Neural progenitor cell (in vitro differentiated cells): ENCODE data around the gene MDM4. TPM values are rescaled to one million over a fixed set of nuclear protein-coding genes. Genes with fewer than 3 reads are reported as not detected.

ENCODE experiments used
- DNase-seq: peaks from one replicate; pipeline ENCODE4 v3.0.0-alpha.2; 2016; ENCODE audit warnings: low spot score
- H2AFZ ChIP-seq: fragments of 200-600 bp; sonication (generic); replicated peaks from 2 replicates; pipeline ENCODE4 v1.6.1; 2016; ENCODE audit warnings: antibody characterized with exemption
- H3F3A ChIP-seq: fragments of 200-600 bp; sonication (generic); 2 replicates; pipeline ENCODE4 v1.6.1; 2016; ENCODE audit warnings: antibody characterized with exemption, low read depth
- H3K27ac ChIP-seq: fragments of 200-600 bp; sonication (generic); 2 replicates; pipeline ENCODE4 v1.5.1; 2016; ENCODE audit warnings: mild to moderate bottlenecking
- H3K27me3 ChIP-seq: fragments of 200-600 bp; sonication (generic); 2 replicates; pipeline ENCODE4 v1.6.1; 2016; ENCODE audit warnings: mild to moderate bottlenecking, moderate library complexity
- H3K36me3 ChIP-seq: fragments of 200-600 bp; sonication (generic); 2 replicates; pipeline ENCODE4 v1.5.1; 2016
- H3K4me1 ChIP-seq: fragments of 200-600 bp; sonication (generic); 2 replicates; pipeline ENCODE4 v1.6.1; 2016; ENCODE audit warnings: mixed run types
- H3K4me2 ChIP-seq: fragments of 200-600 bp; sonication (generic); 2 replicates; pipeline ENCODE4 v1.6.1; 2016
- H3K4me3 ChIP-seq: fragments of 200-600 bp; sonication (generic); 2 replicates; pipeline ENCODE4 v1.5.1; 2016
- H3K79me2 ChIP-seq: fragments of 200-600 bp; sonication (generic); 2 replicates; pipeline ENCODE4 v1.6.1; 2016; ENCODE audit warnings: low read depth
- H3K9ac ChIP-seq: fragments of 200-600 bp; sonication (generic); 2 replicates; pipeline ENCODE4 v1.6.1; 2016
- H3K9me3 ChIP-seq: fragments of 200-600 bp; sonication (generic); 2 replicates; pipeline ENCODE4 v1.5.1; 2016; ENCODE audit warnings: low read depth
- H4K20me1 ChIP-seq: fragments of 200-600 bp; sonication (generic); 2 replicates; pipeline ENCODE4 v1.6.1; 2016; ENCODE audit warnings: low read depth
- H3K27ac Mint-ChIP-seq: 3 replicates; pipeline ENCODE4 v1.8.0; 2021; ENCODE audit warnings: mixed read lengths
- H3K27me3 Mint-ChIP-seq: 2 replicates; pipeline ENCODE4 v1.8.0; 2022; ENCODE audit warnings: low read depth, mild to moderate bottlenecking, inconsistent platforms, moderate library complexity, mixed read lengths; ENCODE audit not compliant: insufficient read depth
- H3K36me3 Mint-ChIP-seq: 3 replicates; pipeline ENCODE4 v1.8.0; 2021; ENCODE audit warnings: mixed read lengths
- H3K4me1 Mint-ChIP-seq: 3 replicates; pipeline ENCODE4 v1.8.0; 2021; ENCODE audit warnings: mixed read lengths
- H3K4me3 Mint-ChIP-seq: 3 replicates; pipeline ENCODE4 v1.8.0; 2021; ENCODE audit warnings: mild to moderate bottlenecking, moderate library complexity, mixed read lengths
- H3K9me3 Mint-ChIP-seq: 3 replicates; pipeline ENCODE4 v1.8.0; 2020; ENCODE audit warnings: mixed read lengths
- CTCF ChIP-seq: fragments of 200-600 bp; sonication (generic); IDR thresholded peaks from 2 replicates; pipeline ENCODE4 v1.5.1; 2017; ENCODE audit warnings: antibody characterized with exemption, mild to moderate bottlenecking
- EZH2 ChIP-seq: fragments of 200-600 bp; sonication (generic); IDR thresholded peaks from 2 replicates; pipeline ENCODE4 v1.6.1; 2017; ENCODE audit warnings: antibody characterized with exemption, mild to moderate bottlenecking, moderate library complexity
- EZH2phosphoT487 ChIP-seq: fragments of 200-600 bp; sonication (generic); IDR thresholded peaks from 2 replicates; pipeline ENCODE4 v1.6.1; 2017; ENCODE audit warnings: antibody characterized with exemption
- total RNA-seq: library from RNA; depleted of rRNA; stranded (reverse); fragments of >200 nt; gene quantifications from 2 replicates; pipeline ENCODE4 v1.2.3, GENCODE V29; 2015; ENCODE audit warnings: low replicate concordance

The MDM4 gene
- total RNA-seq, 1 donor from 2014 or later: 72.9 TPM

DNA sequence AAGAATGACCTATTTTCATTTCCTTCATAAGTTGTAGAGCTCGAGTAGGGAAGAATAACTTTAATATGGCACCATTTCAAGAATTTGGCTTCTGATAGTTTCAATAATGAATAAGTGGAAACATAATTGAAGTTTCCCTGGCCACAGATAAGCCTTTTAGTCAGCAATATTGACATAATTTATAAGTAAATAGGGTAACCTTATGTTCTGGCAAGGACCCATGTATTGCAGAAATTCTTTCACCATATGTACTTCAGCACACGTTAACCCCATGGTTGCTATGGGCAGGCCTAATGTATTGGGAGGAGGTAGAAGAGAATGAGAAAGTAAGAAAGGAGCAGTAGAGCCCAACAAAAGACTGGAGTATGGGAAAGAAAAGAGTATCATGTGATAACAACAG, 25.4 kb downstream of the MDM4 start:
- Histone ChIP-seq H3K9me3 (no peaks in the 10 kb centered on the region), H3K79me2 (no peaks in the 10 kb centered on the region), H3K27me3 (no peaks in the 10 kb centered on the region), H3K4me3 (no peak overlapping the region), H3K36me3 (peaks cover 12% of the 10 kb centered on the region), H3K27ac (no peak overlapping the region), H3K9ac (no peak overlapping the region), H4K20me1 (peaks cover 10% of the 10 kb centered on the region), H3K4me1 (no peaks in the 10 kb centered on the region), H3F3A (peaks cover 8% of the 10 kb centered on the region), H3K4me2 (no peak overlapping the region), H2AFZ (no peak overlapping the region)
- H3K4me3 Mint-ChIP-seq: no peak overlapping the region
- H3K4me1 Mint-ChIP-seq: no peaks in the 10 kb centered on the region
- H3K36me3 Mint-ChIP-seq: peaks cover 46% of the 10 kb centered on the region
- TF ChIP-seq CTCF (no peak), EZH2 (no peak), EZH2phosphoT487 (no peak)
- H3K27me3 Mint-ChIP-seq: no peaks in the 10 kb centered on the region
- H3K9me3 Mint-ChIP-seq: no peaks in the 10 kb centered on the region
- H3K27ac Mint-ChIP-seq: no peak overlapping the region
- no peak for DNase-seq

DNA sequence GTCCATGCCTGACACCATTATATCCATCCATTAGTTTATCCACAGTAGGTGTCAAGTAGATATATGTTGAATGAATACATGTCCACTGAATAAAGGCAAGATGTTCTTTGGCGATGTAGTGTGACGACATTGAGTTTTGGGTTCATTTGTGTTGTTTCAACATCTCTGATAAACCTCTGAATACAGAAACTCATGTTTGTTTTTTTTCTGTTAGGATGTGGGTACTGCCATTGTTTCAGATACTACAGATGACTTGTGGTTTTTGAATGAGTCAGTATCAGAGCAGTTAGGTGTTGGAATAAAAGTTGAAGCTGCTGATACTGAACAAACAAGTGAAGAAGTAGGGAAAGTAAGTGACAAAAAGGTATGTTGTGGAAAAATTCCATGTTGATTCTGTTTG, 28.1 kb downstream of the MDM4 start:
- H3K4me3 Mint-ChIP-seq: no peak overlapping the region
- no peaks in the 10 kb centered on the region for H3K9me3 Mint-ChIP-seq
- H3K36me3 Mint-ChIP-seq: peaks cover 50% of the 10 kb centered on the region
- H3K4me1 Mint-ChIP-seq: no peaks in the 10 kb centered on the region
- Histone ChIP-seq H4K20me1 (peaks cover 10% of the 10 kb centered on the region), H3K4me3 (no peak overlapping the region), H3K27me3 (no peaks in the 10 kb centered on the region), H3K79me2 (no peaks in the 10 kb centered on the region), H3K9me3 (no peaks in the 10 kb centered on the region), H3F3A (peaks cover 8% of the 10 kb centered on the region), H3K27ac (no peak overlapping the region), H3K4me2 (no peak overlapping the region), H3K4me1 (no peaks in the 10 kb centered on the region), H2AFZ (no peak overlapping the region), H3K36me3 (peaks cover 11% of the 10 kb centered on the region), H3K9ac (no peak overlapping the region)
- H3K27me3 Mint-ChIP-seq: no peaks in the 10 kb centered on the region
- H3K27ac Mint-ChIP-seq: no peak overlapping the region
- no peak for TF ChIP-seq EZH2
- no peak for TF ChIP-seq EZH2phosphoT487
- no peak for TF ChIP-seq CTCF
- no peak for DNase-seq

- Histone ChIP-seq H4K20me1 (peaks cover 10% of the 10 kb centered on the region), H3K4me1 (no peaks in the 10 kb centered on the region), H3K27ac (no peak overlapping the region), H3F3A (peaks cover 8% of the 10 kb centered on the region), H3K9me3 (no peaks in the 10 kb centered on the region), H2AFZ (no peak overlapping the region), H3K4me3 (no peak overlapping the region), H3K9ac (no peak overlapping the region), H3K4me2 (no peak overlapping the region), H3K79me2 (no peaks in the 10 kb centered on the region), H3K27me3 (no peaks in the 10 kb centered on the region), H3K36me3 (peaks cover 12% of the 10 kb centered on the region)
- no peaks in the 10 kb centered on the region for H3K9me3 Mint-ChIP-seq
- no peak overlapping the region for H3K27ac Mint-ChIP-seq
- no peak overlapping the region for H3K4me3 Mint-ChIP-seq
- no peaks in the 10 kb centered on the region for H3K27me3 Mint-ChIP-seq
- DNase-seq: no peak
- no peak for TF ChIP-seq CTCF
- TF ChIP-seq EZH2: no peak
- H3K4me1 Mint-ChIP-seq: no peaks in the 10 kb centered on the region
- H3K36me3 Mint-ChIP-seq: peaks cover 56% of the 10 kb centered on the region
Observed at GRCh38 chr1:204545202-204545601, 29.0 kb downstream of the MDM4 start.
